ENCODE measurements around the gene PCED1A.

GRCh38 chr20:2794202-2794748 is 46.2 kb downstream of the PCED1A start:
- TF ChIP-seq, protein P1, sequence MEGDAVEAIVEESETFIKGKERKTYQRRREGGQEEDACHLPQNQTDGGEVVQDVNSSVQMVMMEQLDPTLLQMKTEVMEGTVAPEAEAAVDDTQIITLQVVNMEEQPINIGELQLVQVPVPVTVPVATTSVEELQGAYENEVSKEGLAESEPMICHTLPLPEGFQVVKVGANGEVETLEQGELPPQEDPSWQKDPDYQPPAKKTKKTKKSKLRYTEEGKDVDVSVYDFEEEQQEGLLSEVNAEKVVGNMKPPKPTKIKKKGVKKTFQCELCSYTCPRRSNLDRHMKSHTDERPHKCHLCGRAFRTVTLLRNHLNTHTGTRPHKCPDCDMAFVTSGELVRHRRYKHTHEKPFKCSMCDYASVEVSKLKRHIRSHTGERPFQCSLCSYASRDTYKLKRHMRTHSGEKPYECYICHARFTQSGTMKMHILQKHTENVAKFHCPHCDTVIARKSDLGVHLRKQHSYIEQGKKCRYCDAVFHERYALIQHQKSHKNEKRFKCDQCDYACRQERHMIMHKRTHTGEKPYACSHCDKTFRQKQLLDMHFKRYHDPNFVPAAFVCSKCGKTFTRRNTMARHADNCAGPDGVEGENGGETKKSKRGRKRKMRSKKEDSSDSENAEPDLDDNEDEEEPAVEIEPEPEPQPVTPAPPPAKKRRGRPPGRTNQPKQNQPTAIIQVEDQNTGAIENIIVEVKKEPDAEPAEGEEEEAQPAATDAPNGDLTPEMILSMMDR (IDR thresholded peaks at IDR 0.05; ENCODE audit: low read depth, low read length, poor library complexity, severe bottlenecking), result no peak
- no peak for TF ChIP-seq EZH2phosphoT487 (IDR thresholded peaks at IDR 0.05; ENCODE audit: borderline replicate concordance, low read length)

All from DOHH2 (cell line).